ENCODE data around the gene RHBDL1.

RHBDL1 gene

GRCh38 chr16:712740-713250, 37.3 kb downstream of the RHBDL1 start:
- peak; percentile 5; the same call in 1 of the 2 replicates for TF ChIP-seq TEAD4 (IDR thresholded peaks at IDR 0.05)
- 0 out of 2 replicates have a peak, but pooled peaks have one; percentile 15 for TF ChIP-seq USF1 (IDR thresholded peaks at IDR 0.05)
- TF ChIP-seq EP300 (IDR thresholded peaks at IDR 0.05; ENCODE audit: borderline replicate concordance), result 0 out of 2 replicates have a peak, but pooled peaks have one; percentile 37
- TF ChIP-seq RAD21 (IDR thresholded peaks at IDR 0.05; ENCODE audit: low read depth), result peak; percentile 35
- peak; percentile 50; the same call in 1 of the 2 replicates for TF ChIP-seq CEBPB (IDR thresholded peaks at IDR 0.05)

GRCh38 chr16:714079-714478, 38.6 kb downstream of the RHBDL1 start:
- TF ChIP-seq CEBPB (IDR thresholded peaks at IDR 0.05) (no peak), TEAD4 (IDR thresholded peaks at IDR 0.05) (no peak), ZBTB7A (IDR thresholded peaks at IDR 0.05; ENCODE audit: low read depth) (no peak), MAX (IDR thresholded peaks at IDR 0.05) (no peak), TAF1 (IDR thresholded peaks at IDR 0.05; ENCODE audit: low read depth) (no peak), YY1 (IDR thresholded peaks at IDR 0.05; ENCODE audit: low read depth) (no peak), TCF12 (IDR thresholded peaks at IDR 0.05; ENCODE audit: low read depth) (no peak), USF1 (IDR thresholded peaks at IDR 0.05) (no peak), RAD21 (IDR thresholded peaks at IDR 0.05; ENCODE audit: low read depth) (no peak), FOXM1 (IDR thresholded peaks at IDR 0.05; ENCODE audit: borderline replicate concordance, low read depth) (no peak), CREB1 (IDR thresholded peaks at IDR 0.05; ENCODE audit: low read depth) (no peak), EP300 (IDR thresholded peaks at IDR 0.05; ENCODE audit: borderline replicate concordance) (no peak), NFIC (IDR thresholded peaks at IDR 0.05) (no peak), EGR1 (IDR thresholded peaks at IDR 0.05) (no peak), REST (IDR thresholded peaks at IDR 0.05; ENCODE audit: low read depth) (no peak)

GRCh38 chr16:714558-715476, 39.3 kb downstream of the RHBDL1 start, which contains the start of gene METRN:
TSS of gene METRN (plus strand) at chr16:715118. CDS start at chr16:715290, 172 bp downstream.
- TF ChIP-seq MAX (IDR thresholded peaks at IDR 0.05), result peak; percentile 90
- no peak for TF ChIP-seq EGR1 (IDR thresholded peaks at IDR 0.05)

- peak; percentile 23; the same call in 1 of the 2 replicates for TF ChIP-seq NFIC (IDR thresholded peaks at IDR 0.05)
- TF ChIP-seq EGR1 (IDR thresholded peaks at IDR 0.05), result no peak
- TF ChIP-seq YY1 (IDR thresholded peaks at IDR 0.05; ENCODE audit: low read depth), result no peak
- TF ChIP-seq REST (IDR thresholded peaks at IDR 0.05; ENCODE audit: low read depth), result no peak
Observed at GRCh38 chr16:715477-716199, 40.2 kb downstream of the RHBDL1 start.

- TF ChIP-seq ZBTB7A (IDR thresholded peaks at IDR 0.05; ENCODE audit: low read depth) (0 out of 2 replicates have a peak, but pooled peaks have one; percentile 31), CREB1 (IDR thresholded peaks at IDR 0.05; ENCODE audit: low read depth) (no peak), NFIC (IDR thresholded peaks at IDR 0.05) (peak; percentile 18; the same call in 1 of the 2 replicates)
Observed at GRCh38 chr16:716200-716568, 40.7 kb downstream of the RHBDL1 start.

GRCh38 chr16:716768-717325, 41.4 kb downstream of the RHBDL1 start:
- no peak for TF ChIP-seq TAF1 (IDR thresholded peaks at IDR 0.05; ENCODE audit: low read depth)
- no peak for TF ChIP-seq CEBPB (IDR thresholded peaks at IDR 0.05)
- TF ChIP-seq TEAD4 (IDR thresholded peaks at IDR 0.05), result no peak
- no peak for TF ChIP-seq NFIC (IDR thresholded peaks at IDR 0.05)
- TF ChIP-seq MAX (IDR thresholded peaks at IDR 0.05), result no peak
- TF ChIP-seq TCF12 (IDR thresholded peaks at IDR 0.05; ENCODE audit: low read depth), result no peak
- no peak for TF ChIP-seq REST (IDR thresholded peaks at IDR 0.05; ENCODE audit: low read depth)
- TF ChIP-seq CREB1 (IDR thresholded peaks at IDR 0.05; ENCODE audit: low read depth), result no peak
- TF ChIP-seq EGR1 (IDR thresholded peaks at IDR 0.05), result no peak
- no peak for TF ChIP-seq ZBTB7A (IDR thresholded peaks at IDR 0.05; ENCODE audit: low read depth)
- no peak for TF ChIP-seq RAD21 (IDR thresholded peaks at IDR 0.05; ENCODE audit: low read depth)
- no peak for TF ChIP-seq FOXM1 (IDR thresholded peaks at IDR 0.05; ENCODE audit: borderline replicate concordance, low read depth)
- TF ChIP-seq EP300 (IDR thresholded peaks at IDR 0.05; ENCODE audit: borderline replicate concordance), result no peak
- no peak for TF ChIP-seq USF1 (IDR thresholded peaks at IDR 0.05)
- no peak for TF ChIP-seq YY1 (IDR thresholded peaks at IDR 0.05; ENCODE audit: low read depth)

Measured in Ishikawa (cell line).